ENCODE measurements around the gene UBASH3B.
A peak's percentile ranks its signal among the peaks of the same experiment; 100 is the strongest.

The UBASH3B gene

GRCh38 chr11:122676638-122677037 is 21.1 kb downstream of the UBASH3B start:
- no peak for DNase-seq (ENCODE audit: low read depth in 2 of 2)

GRCh38 chr11:122677256-122677655 is 21.7 kb downstream of the UBASH3B start:
- DNase-seq (ENCODE audit: low read depth in 2 of 2) = no peak

- no peak for DNase-seq (ENCODE audit: low read depth in 2 of 2)
Observed at GRCh38 chr11:122678406-122678805, 22.9 kb downstream of the UBASH3B start.

- DNase-seq (ENCODE audit: low read depth in 2 of 2) = no peak
Observed at GRCh38 chr11:122679466-122679865, 23.9 kb downstream of the UBASH3B start.

- no peak for DNase-seq (ENCODE audit: low read depth in 2 of 2)
Observed at GRCh38 chr11:122681070-122681469, 25.5 kb downstream of the UBASH3B start.

GRCh38 chr11:122681735-122682134 is 26.2 kb downstream of the UBASH3B start:
- no peak for DNase-seq (ENCODE audit: low read depth in 2 of 2)

GRCh38 chr11:122682464-122682863 is 26.9 kb downstream of the UBASH3B start:
- no peak for DNase-seq (ENCODE audit: low read depth in 2 of 2)

GRCh38 chr11:122685041-122685440 is 29.5 kb downstream of the UBASH3B start:
- no peak for DNase-seq (ENCODE audit: low read depth in 2 of 2)

- no peak for DNase-seq (ENCODE audit: low read depth in 2 of 2)
Observed at GRCh38 chr11:122686111-122686510, 30.6 kb downstream of the UBASH3B start.

GRCh38 chr11:122690384-122690783 is 34.9 kb downstream of the UBASH3B start:
- DNase-seq (ENCODE audit: low read depth in 2 of 2) = no peak

- DNase-seq (ENCODE audit: low read depth in 2 of 2) = no peak
Observed at GRCh38 chr11:122690801-122691548, 35.5 kb downstream of the UBASH3B start.

- DNase-seq (ENCODE audit: low read depth in 2 of 2) = no peak
Observed at GRCh38 chr11:122691549-122692150, 36.1 kb downstream of the UBASH3B start.

- no peak for DNase-seq (ENCODE audit: low read depth in 2 of 2)
Observed at GRCh38 chr11:122692444-122692843, 36.9 kb downstream of the UBASH3B start.

- no peak for DNase-seq (ENCODE audit: low read depth in 2 of 2)
Observed at GRCh38 chr11:122695076-122695615, 39.6 kb downstream of the UBASH3B start.

- peak in 1 of 2 donors; percentile 67 for DNase-seq (ENCODE audit: low read depth in 2 of 2)
Observed at GRCh38 chr11:122696662-122697061, 41.1 kb downstream of the UBASH3B start.

GRCh38 chr11:122697636-122698167 is 42.2 kb downstream of the UBASH3B start:
- DNase-seq (ENCODE audit: low read depth in 2 of 2) = no peak

GRCh38 chr11:122698392-122698791 is 42.9 kb downstream of the UBASH3B start:
- no peak for DNase-seq (ENCODE audit: low read depth in 2 of 2)

GRCh38 chr11:122700666-122701065 is 45.1 kb downstream of the UBASH3B start:
- no peak for DNase-seq (ENCODE audit: low read depth in 2 of 2)

- no peak for DNase-seq (ENCODE audit: low read depth in 2 of 2)
Observed at GRCh38 chr11:122701143-122701542, 45.6 kb downstream of the UBASH3B start.

GRCh38 chr11:122703541-122704272 is 48.2 kb downstream of the UBASH3B start:
- DNase-seq (ENCODE audit: low read depth in 2 of 2) = peak; percentile 64 to 68

- no peak for DNase-seq (ENCODE audit: low read depth in 2 of 2)
Observed at GRCh38 chr11:122705396-122705795, 49.9 kb downstream of the UBASH3B start.

All from stimulated activated CD8-positive, alpha-beta memory T cell treated with anti-CD3 and anti-CD28 coated beads, Interleukin-15, amount 100 ng/mL, for 48 hours (primary cell).